Stimulated activated CD8-positive, alpha-beta memory T cell treated with anti-CD3 and anti-CD28 coated beads, Interleukin-15, amount 100 ng/mL, for 4 hours (primary cell): Measurements from ENCODE around the gene CBR3.
"Not testable (repeated sequence)": the region's sequence is repeated elsewhere in the genome, so short reads cannot be mapped to it uniquely, and the experiment has no call there.

Experiments
- DNase-seq, 2 donors: peaks; one replicate each; pipeline ENCODE4 v3.0.0-alpha.2; 2020; ENCODE audit warnings: low read depth in 2 of 2

The CBR3 gene

DNA sequence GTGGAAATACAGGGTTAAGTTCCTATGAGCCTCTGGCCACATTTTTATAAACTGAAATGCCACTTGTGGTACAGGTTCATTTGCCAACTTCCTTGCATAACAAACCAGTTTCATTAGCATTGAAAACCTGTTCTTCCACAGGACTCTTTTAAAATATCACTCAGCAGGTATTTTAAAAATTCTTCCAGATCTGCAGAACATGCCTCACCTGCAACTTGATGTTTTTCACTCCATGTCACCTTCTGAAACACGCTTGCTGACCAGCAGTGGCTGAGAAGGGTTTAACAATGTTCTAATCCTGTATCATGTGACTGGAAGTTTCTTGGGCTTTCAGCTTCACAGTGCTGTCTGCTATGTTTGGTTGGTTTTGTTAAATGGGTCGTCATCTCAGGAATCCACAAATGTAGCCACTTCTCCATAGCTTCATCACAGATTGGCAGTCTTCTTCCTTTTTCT lies 17.6 kb upstream of the CBR3 start:
- DNase-seq = no peak

DNA sequence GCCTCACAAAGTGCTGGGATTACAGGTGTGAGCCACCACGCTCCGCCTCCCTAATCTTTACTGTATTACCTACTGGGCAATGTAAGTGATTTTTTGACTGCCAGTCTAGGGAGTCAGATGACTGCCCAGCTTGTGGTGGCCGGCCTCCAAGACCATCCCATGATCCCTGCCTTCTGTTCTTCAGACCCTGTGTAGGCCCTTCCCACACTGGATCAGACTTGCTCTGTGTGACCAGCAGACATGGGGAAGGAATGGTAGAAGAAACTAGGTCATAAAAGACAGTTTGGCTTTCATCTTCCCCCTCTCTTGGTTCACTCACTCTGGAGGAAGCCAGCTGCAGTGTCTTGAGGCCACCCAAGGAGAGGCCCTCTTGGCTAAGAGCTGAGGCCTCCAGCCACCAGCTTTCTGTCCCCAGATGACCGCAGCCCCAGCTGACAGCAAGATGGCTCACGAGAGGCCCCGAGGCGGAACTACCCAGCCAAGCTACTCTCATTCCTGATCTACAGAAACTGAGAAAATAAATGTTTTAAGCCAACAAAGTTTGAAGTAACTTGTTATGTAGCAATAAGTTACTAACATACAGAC lies 14.5 kb upstream of the CBR3 start:
- no peak for DNase-seq

DNA sequence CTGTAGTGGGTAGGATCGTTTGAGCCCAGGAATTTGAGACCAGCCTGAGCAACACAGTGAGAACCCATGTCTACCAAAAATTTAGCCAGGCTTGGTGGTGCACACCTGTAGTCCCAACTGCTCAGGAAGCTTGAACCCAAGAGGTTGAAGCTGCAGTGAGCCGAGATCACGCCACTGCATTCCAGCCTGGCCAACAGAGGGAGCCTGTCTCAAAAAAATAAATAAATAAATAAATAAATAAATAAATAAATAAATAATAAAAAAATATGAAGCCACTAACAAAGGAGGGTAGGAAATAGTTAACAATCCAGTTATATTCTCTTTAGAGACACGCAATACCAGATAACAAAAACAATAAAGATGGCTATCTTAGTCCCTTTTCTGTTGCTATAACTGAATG lies 11.9 kb upstream of the CBR3 start:
- no peak for DNase-seq

DNA sequence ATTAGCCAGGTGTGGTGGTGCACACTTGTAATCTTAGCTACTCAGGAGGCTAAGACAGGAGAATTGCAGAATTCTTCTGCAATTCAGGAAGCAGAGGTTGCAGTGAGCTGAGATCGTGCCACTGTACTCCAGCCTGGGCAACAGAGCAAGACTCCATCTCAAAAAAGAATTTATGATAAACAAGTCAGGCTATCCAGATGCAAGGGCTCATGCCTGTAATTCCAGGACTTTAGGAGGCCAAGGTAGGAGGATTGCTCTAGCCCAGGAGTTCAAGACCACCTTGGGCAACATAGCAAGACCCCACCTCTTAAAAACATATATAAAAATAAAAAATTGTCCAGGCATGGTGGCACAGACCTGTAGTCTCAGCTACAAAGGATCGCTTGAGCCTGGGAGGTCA lies 10.5 kb upstream of the CBR3 start:
- no peak for DNase-seq

DNA sequence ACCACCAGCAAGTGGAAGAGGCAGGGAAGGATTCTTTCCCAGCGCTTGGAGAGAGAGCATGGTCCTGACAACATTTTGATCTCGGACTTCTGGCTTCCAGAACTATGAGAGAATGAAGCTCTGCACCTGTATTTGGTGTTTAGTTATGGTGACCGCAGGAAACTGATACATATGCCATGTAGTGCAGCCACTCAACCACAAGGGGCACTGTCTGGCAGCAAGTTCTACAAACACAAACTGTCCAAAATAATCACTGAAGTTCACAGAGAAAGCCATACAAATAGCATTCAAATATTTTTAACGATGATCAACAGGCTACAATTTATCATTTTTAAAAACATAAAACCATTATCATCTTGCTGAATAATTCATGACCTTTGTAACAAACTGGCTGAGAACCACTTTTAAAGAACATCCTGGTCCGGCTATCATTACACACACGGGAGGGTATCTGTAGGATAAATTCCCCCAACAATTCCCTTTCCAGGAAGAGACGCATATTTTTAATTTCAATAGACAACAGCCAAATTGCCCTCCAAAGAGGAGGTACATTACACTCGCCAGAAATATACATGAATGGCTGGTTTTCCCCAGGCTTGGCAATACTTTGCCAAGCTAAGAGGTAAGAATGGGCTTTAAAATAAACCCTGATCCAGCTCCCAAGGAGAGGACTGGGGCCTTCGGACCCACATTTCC lies 9.2 kb upstream of the CBR3 start:
- no peak for DNase-seq

DNA sequence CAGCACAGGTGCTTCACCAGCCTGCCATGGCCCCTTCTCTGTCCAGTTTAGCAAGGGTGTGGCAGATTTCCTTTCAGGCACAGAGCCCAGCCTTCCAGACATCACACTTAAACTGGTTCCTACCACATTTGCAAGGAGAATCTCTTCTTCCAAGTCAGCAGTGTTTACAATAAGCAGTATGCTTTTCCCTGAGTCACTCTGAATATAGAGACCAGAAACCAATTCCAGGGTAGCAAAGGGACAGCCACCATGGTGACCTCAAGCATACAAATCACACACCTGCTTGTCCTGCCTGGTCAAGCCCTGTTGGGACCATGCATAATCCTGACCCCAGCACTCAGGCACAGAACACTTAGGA lies 8.7 kb upstream of the CBR3 start:
- no peak for DNase-seq

DNA sequence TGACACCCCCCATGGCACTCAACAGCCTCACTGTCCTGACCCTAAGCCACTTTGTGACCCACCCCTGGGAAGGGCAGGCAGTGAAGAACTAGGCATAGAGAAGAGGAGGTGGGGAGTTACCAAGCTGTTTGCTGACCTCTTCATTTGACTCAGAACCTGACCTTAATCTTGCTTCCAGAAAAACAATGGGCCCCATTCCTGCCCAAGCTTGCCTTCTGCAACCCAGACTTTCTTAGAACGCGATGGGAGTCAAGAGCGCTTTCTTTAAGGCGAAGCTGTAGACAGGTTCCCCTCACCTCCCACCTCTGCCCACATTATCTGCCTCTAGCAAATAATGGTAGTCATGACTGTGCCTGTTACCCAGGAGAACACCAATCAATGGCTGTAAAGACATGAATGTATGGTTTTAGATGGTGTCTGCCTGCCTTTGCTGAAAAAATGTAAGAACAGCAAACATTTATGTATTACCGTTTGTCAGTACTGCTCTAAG lies 8.2 kb upstream of the CBR3 start:
- DNase-seq = no peak

DNA sequence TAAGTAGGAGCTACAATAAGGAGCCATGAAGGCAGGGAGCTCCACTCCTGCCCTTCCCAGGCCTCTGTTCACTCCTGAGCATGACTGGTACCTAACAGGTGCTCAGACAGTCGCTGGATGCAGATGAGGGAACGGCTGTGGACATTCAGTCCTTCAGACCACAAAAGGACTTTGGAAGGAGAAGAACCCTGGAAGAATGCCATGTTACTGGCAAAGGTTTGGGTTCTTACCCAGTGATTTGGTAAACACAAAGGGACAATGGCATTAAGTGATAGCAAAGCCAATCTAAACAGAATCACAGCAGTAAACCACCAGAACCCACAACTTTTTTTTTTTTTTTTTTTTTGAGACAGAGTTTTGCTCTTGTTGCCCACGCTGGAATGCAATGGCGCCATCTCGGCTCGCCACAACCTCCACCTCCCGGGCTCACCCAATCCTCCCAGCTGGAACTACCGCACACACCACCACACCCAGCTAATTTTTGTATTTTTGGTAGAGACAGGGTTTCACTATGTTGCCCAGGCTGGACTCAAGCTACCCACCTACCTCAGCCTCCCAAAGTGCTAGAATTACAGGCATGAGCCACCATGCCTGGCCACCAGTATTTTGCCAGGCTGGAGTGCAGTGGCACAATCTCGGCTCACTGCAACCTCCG lies 7.5 kb upstream of the CBR3 start:
- no peak for DNase-seq

DNA sequence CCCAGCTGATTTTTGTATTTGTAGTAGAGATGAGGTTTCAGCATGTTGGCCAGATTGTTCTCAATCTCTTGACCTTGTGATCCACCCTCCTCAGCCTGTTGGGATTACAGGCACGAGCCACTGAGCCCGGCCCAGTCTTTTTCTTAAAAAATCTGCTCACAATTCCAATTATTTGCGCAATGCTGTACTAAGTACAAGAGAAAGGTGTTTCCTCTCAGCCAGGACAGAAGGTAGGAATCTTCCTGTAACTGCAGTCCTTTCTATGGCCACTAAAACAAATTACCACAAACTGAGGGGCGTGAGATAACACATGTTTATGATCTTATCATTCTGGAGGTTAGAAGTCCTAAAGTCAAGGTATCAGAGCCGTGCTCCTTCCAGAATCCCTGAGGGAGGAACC lies 6.9 kb upstream of the CBR3 start:
- DNase-seq = no peak

DNA sequence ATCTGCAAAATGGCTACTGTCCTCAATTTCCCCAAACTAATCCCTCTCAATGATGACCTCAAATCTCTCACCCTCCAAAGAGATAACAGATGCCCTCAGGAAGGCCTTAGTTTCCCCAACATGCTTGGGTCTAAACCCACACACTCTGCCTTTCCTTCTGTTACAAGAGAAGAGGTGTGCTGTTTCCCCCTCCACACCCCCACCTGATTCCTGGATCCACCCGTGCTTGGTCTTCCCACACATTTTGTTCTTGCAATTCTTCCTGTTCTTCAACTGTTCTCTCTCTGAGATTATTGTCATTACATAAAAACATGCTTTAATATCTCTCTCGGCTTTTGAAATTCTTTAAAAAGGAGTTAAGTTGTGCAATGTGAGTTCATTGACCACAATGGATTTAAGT lies 5.7 kb upstream of the CBR3 start:
- no peak for DNase-seq

DNA sequence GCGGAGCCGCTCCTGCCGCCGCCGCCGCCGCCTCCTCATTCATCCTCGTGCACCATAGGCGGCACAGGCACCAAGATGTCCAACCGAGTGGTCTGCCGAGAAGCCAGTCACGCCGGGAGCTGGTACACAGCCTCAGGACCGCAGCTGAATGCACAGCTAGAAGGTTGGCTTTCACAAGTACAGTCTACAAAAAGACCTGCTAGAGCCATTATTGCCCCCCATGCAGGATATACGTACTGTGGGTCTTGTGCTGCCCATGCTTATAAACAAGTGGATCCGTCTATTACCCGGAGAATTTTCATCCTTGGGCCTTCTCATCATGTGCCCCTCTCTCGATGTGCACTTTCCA lies 4.5 kb upstream of the CBR3 start:
- DNase-seq = not testable (repeated sequence)

DNA sequence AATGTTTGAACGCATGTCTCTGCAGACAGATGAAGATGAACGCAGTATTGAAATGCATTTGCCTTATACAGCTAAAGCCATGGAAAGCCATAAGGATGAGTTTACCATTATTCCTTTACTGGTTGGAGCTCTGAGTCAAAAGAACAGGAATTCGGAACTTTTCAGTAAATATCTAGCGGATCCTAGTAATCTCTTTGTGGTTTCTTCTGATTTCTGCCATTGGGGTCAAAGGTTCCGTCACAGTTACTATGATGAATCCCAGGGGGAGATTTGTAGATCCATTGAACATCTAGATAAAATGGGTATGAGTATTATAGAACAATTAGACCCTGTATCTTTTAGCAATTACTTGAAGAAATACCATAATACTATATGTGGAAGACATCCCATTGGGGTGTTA lies 4.0 kb upstream of the CBR3 start:
- not testable (repeated sequence) for DNase-seq

DNA sequence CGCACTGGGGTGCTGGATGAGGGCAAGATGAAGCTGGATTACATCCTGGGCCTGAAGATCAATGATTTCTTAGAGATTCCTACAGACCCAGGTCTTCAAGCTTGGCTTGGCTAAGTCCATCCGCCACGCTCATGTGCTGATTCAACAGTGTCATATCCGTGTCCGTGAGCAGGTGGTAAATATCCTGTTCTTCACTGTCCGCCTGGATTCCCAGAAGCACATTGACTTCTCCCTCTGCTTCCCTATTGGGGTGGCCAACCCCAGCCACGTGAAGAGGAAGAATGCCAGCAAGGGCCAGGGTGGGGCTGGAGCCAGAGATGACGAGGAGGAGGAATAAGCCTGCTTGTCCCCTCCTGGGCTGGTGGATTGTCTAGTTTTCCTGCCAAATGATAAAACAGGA lies 2.2 kb upstream of the CBR3 start:
- no peak for DNase-seq

DNA sequence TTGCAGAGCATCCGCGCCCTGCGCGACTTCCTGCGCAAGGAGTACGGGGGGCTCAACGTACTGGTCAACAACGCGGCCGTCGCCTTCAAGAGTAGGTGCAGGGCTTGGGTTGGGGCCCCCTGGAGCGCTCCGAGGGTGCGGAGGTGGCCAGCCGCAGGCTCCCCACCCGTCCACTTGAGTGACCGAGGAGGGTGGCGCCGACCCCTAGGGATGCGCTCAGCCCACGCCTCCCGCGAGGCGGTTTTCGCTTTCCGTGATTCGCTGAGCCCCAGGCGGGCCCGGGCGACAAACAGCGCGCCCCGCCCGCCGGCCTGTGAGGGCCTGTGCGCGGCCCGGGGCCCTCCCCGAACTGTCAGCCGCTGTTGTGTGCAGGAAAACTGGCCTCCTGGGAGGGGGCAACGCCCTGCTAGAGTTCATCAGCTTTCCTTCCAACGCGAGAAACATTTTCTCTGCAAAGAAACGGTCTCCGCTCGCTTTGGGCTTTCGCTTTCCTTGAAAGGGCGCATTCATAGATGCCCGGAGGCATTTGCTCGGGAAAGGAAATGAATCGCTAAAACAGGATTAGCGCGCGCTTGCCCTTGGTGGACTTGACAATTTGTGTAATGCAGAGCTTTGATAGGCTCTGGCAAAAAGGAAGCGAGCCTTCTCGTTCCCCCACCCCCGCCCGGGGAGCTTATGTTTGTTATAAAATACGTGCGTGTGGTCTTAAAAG lies 668 bp downstream of the CBR3 start:
- peak in 1 of 2 donors; percentile 28 for DNase-seq

DNA sequence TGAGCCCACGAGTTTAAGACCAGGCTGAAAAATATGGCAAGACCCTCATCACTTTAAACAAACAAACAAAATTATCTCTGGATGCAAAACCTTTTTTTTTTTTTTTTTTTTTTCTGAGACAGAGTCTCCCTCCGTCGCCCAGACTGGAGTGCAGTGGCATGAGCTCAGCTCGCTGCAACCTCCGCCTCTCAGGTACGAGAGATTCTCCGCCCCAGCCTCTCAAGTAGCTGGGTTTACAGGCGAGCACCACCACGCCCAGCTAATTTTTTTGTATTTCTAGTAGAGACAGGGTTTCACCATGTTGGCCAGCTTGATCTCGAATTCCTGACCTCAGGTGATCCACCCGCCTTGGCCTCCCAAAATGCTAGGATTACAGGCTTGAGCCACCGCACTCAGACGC lies 4.9 kb downstream of the CBR3 start:
- DNase-seq = not testable (repeated sequence)

DNA sequence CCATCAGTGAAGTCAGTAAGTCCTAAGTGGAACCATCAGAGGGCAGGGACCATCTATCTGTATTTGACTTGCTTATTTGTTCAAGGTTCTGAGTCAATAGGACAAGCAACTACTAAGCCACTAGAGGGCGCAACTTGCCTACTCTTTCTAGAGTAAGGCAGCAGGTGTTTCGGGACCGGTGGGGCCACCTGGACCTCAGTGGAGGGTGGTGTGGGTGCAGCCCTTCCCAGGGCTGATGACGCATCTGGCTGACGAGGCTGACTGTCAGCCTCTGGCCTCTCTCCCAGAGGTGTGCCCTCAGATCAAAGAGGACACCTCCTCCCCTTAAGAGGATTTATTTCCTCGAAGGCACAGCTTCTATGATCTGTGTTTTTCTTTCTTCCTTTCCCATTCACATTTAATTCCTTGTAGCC lies 6.6 kb downstream of the CBR3 start:
- DNase-seq = peak; percentile 51 to 85

DNA sequence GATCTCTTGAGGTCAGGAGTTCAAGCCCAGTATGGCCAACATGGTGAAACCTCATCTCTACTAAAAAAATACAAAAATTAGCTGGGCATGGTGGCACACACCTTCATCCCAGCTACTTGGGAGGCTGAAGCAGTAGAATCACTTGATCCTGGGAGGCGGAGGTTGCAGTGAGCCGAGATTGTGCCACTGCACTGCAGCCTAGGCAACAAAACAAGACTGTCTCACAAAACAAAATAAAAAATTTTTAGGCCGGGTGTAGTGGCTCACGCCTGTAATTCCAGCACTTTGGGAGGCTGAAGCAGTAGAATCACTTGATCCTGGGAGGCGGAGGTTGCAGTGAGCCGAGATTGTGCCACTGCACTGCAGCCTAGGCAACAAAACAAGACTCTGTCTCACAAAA lies 9.4 kb downstream of the CBR3 start:
- DNase-seq = not testable (repeated sequence)

DNA sequence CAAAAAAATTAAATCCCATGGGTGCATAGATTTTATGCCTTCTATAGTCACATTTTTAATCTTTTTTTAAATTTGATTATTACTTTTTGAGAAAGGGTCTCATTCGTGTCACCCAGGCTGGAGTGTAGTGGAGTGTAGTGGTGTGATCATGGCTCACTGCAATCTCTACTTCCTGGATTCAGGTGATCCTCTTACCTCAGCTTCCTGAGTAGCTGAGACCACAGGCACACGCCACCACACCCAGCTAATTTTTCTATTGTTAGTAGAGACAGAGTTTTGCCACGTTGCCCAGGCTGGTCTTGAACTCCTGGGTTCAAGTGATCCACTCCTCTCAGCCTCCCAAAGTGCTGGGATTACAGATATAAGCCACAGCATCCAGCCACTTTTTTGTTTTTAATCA lies 10.4 kb downstream of the CBR3 start:
- DNase-seq = no peak

DNA sequence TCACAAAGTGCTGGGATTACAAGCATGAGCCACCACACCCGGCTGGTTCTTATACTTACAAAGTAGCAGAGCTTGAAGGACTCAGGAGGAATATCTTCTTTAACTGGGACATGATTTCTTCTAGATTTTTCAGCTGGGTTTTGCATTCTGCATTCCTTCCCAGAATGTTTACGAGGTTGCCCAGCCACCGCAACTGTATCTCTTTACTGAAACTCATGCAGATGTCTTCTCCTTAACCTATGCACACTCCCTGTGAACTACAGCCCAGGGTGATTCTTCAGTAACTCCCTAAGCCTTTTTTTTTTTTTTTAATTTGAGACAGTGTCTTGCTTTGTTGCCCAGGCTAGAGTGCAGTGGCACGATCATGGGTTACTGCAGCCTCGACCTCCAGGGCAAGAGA lies 13.0 kb downstream of the CBR3 start:
- DNase-seq = no peak

DNA sequence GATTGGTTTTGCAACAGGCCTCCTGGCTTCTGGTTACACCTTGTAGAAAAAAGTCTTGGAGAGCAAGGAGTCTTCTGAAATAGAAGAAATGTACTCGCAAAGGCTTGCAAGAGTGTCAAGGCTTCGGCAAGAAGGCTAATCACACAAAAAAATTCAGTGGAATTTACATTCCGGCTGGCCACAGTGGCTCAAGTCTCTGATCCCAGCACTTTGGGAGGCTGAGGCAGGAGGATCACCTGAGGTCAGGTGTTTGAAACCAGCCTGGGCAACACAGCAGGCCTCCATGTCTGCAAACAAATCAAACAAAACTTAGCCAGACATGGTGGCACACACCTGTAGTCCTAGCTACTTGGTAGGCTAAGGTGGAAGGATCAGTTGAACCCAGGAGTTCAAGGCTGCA lies 14.0 kb downstream of the CBR3 start:
- no peak for DNase-seq

DNA sequence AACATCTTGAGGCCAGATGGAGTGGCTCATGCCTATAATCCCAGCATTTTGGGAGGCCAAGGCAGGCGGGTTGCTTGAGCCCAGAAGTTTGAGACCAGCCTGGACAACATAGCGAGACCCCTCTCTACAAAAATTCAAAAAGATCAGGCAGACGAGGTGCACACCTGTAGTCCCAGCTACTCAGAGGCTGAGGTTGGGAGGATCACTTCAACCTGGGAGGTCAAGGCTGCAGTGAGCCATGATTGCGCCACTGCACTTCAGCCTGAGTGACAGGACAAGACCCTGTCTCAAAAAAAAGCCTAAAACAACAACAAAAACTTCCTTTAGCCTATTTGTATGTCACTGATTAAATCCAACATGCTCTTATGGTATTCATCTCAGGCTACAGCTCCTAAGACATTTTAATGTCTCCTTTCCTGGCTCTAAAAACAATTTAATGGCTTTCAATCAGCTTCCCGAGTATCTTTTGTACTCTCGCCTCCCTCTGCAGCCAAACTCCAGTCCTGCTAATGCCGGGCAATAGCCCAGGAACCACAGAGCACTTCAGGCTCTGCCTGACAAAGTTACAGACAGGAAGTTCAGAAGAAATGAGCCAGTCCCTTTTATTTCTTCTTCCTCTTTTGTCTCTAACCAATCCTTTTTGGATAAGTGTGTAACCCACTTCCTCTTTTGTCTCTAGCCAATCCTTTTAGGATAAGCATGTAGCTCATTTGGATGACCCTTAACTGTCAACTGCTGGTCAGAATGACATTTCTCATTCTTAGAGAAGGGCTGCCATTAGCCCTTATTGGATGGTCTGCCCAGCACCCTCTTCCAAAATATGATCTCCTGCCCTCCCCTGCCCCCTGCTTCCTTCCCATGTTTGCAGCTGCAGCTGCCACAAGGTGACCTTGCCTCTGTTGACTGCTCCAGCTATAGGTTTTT lies 15.2 kb downstream of the CBR3 start:
- no peak for DNase-seq
